NCI-H1930 (cell line): ENCODE results near the gene P3H1.
"Not testable (repeated sequence)": the region's sequence is repeated elsewhere in the genome, so short reads cannot be mapped to it uniquely, and the experiment has no call there.

Experiments
- DNase-seq, 2 experiments: peaks; one replicate each; lab custom pipeline; 2025; lab: John Stamatoyannopoulos, UW

Gene P3H1

GRCh38 chr1:42730988-42731387, 35.8 kb downstream of the P3H1 start:
- DNase-seq = no peak

- no peak for DNase-seq
Measured at GRCh38 chr1:42730002-42730401, 36.8 kb downstream of the P3H1 start.

GRCh38 chr1:42725820-42726219, 41.0 kb downstream of the P3H1 start:
- DNase-seq = not testable (repeated sequence)

- DNase-seq = no peak
Measured at GRCh38 chr1:42723511-42723910, 43.3 kb downstream of the P3H1 start.

- DNase-seq = not testable (repeated sequence)
Measured at GRCh38 chr1:42722403-42722802, 44.4 kb downstream of the P3H1 start.

- DNase-seq = no peak
Measured at GRCh38 chr1:42721926-42722325, 44.9 kb downstream of the P3H1 start.

GRCh38 chr1:42720868-42721267, 46.0 kb downstream of the P3H1 start:
- DNase-seq = no peak

GRCh38 chr1:42714441-42714840, 52.4 kb downstream of the P3H1 start:
- DNase-seq = not testable (repeated sequence)

GRCh38 chr1:42713293-42713692, 53.5 kb downstream of the P3H1 start:
- no peak for DNase-seq

GRCh38 chr1:42712808-42713207, 54.0 kb downstream of the P3H1 start:
- DNase-seq = not testable (repeated sequence)

- DNase-seq = no peak
Measured at GRCh38 chr1:42703888-42704464, 62.9 kb downstream of the P3H1 start.

GRCh38 chr1:42700006-42700405, 66.8 kb downstream of the P3H1 start:
- no peak for DNase-seq

GRCh38 chr1:42698081-42698813, 68.6 kb downstream of the P3H1 start:
- no peak for DNase-seq
